ENCODE measurements around the gene FOXP2. TPM values are rescaled to one million over a fixed set of nuclear protein-coding genes. Genes with fewer than 3 reads are reported as not detected.

The FOXP2 gene
- total RNA-seq, 3 donors from 2014 or later = 5.9 to 21.3 (median 11.1) TPM

GRCh38 chr7:114663502-114663901 lies 248.9 kb downstream of the FOXP2 start:
- Histone ChIP-seq H3K36me3 (no peaks in the 10 kb centered on the region), H3K4me3 (no peak overlapping the region), H3K27me3 (no peaks in the 10 kb centered on the region), H3K9me3 (no peaks in the 10 kb centered on the region), H3K27ac (no peak overlapping the region), H3K4me1 (no peaks in the 10 kb centered on the region)
- DNase-seq (ENCODE audit: low spot score in 2 of 2) = no peak
- intact Hi-C loops (cut with DNase I; ENCODE audit: low total_unique reads) = no loop called here
- TF ChIP-seq, protein P1, sequence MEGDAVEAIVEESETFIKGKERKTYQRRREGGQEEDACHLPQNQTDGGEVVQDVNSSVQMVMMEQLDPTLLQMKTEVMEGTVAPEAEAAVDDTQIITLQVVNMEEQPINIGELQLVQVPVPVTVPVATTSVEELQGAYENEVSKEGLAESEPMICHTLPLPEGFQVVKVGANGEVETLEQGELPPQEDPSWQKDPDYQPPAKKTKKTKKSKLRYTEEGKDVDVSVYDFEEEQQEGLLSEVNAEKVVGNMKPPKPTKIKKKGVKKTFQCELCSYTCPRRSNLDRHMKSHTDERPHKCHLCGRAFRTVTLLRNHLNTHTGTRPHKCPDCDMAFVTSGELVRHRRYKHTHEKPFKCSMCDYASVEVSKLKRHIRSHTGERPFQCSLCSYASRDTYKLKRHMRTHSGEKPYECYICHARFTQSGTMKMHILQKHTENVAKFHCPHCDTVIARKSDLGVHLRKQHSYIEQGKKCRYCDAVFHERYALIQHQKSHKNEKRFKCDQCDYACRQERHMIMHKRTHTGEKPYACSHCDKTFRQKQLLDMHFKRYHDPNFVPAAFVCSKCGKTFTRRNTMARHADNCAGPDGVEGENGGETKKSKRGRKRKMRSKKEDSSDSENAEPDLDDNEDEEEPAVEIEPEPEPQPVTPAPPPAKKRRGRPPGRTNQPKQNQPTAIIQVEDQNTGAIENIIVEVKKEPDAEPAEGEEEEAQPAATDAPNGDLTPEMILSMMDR (IDR thresholded peaks at IDR 0.05) = no peak
- TF ChIP-seq POLR2A (IDR thresholded peaks at IDR 0.05) = no peak
- TF ChIP-seq POLR2AphosphoS5 (IDR thresholded peaks at IDR 0.05) = no peak

GRCh38 chr7:114670676-114671075 lies 256.1 kb downstream of the FOXP2 start:
- no peaks in the 10 kb centered on the region for H3K27me3 ChIP-seq
- DNase-seq (ENCODE audit: low spot score in 2 of 2) = no peak
- no peak overlapping the region for H3K4me3 ChIP-seq
- no peaks in the 10 kb centered on the region for H3K9me3 ChIP-seq
- no peaks in the 10 kb centered on the region for H3K4me1 ChIP-seq
- intact Hi-C loops (cut with DNase I; ENCODE audit: low total_unique reads) = no loop called here
- no peaks in the 10 kb centered on the region for H3K36me3 ChIP-seq
- no peak overlapping the region for H3K27ac ChIP-seq
- TF ChIP-seq POLR2A (IDR thresholded peaks at IDR 0.05) = no peak
- TF ChIP-seq POLR2AphosphoS5 (IDR thresholded peaks at IDR 0.05) = no peak
- TF ChIP-seq, protein P1 (IDR thresholded peaks at IDR 0.05) = no peak

- TF ChIP-seq, protein P1 (IDR thresholded peaks at IDR 0.05) = no peak
- TF ChIP-seq POLR2AphosphoS5 (IDR thresholded peaks at IDR 0.05) (no peak), POLR2A (IDR thresholded peaks at IDR 0.05) (no peak)
- Histone ChIP-seq H3K27me3 (no peaks in the 10 kb centered on the region), H3K4me3 (no peak overlapping the region), H3K36me3 (no peaks in the 10 kb centered on the region), H3K27ac (no peak overlapping the region), H3K4me1 (no peaks in the 10 kb centered on the region), H3K9me3 (no peaks in the 10 kb centered on the region)
- DNase-seq (ENCODE audit: low spot score in 2 of 2) = no peak
- intact Hi-C loops (cut with DNase I; ENCODE audit: low total_unique reads) = no loop called here
Observed at GRCh38 chr7:114671563-114672123, 257.0 kb downstream of the FOXP2 start.

DNA sequence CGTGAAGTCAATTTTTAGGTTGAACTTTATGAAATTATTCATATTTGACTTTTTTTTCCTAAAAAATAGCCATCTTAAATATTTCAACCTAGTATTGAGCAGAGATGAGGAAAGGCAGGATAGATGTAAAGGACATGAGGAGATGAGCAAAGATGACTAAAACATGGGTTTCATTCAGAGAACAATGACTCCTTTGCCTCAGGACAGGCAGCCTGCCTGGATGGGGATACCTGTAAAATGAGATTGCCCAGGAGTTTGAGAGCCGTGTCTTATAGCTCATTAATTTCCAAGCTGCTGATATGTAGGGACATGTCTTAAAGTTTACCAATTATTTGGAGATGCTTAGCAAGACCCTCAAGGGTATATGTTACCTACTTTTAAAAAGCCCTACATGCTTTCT lies 263.5 kb downstream of the FOXP2 start:
- intact Hi-C loops (cut with DNase I; ENCODE audit: low total_unique reads) = no loop called here
- DNase-seq (ENCODE audit: low spot score in 2 of 2) = no peak
- Histone ChIP-seq H3K27me3 (no peaks in the 10 kb centered on the region), H3K9me3 (no peaks in the 10 kb centered on the region), H3K4me3 (no peak overlapping the region), H3K4me1 (no peaks in the 10 kb centered on the region), H3K27ac (no peak overlapping the region), H3K36me3 (no peaks in the 10 kb centered on the region)
- TF ChIP-seq POLR2AphosphoS5 (IDR thresholded peaks at IDR 0.05) (no peak), POLR2A (IDR thresholded peaks at IDR 0.05) (no peak)
- TF ChIP-seq, protein P1 (IDR thresholded peaks at IDR 0.05) = no peak

- no peaks in the 10 kb centered on the region for H3K27me3 ChIP-seq
- TF ChIP-seq POLR2A (IDR thresholded peaks at IDR 0.05) (no peak), POLR2AphosphoS5 (IDR thresholded peaks at IDR 0.05) (no peak)
- TF ChIP-seq, protein P1 (IDR thresholded peaks at IDR 0.05) = no peak
- no peaks in the 10 kb centered on the region for H3K4me1 ChIP-seq
- no peak overlapping the region for H3K27ac ChIP-seq
- H3K4me3 ChIP-seq = no peak overlapping the region
- H3K36me3 ChIP-seq = no peaks in the 10 kb centered on the region
- no peaks in the 10 kb centered on the region for H3K9me3 ChIP-seq
- DNase-seq (ENCODE audit: low spot score in 2 of 2) = no peak
- intact Hi-C loops (cut with DNase I; ENCODE audit: low total_unique reads) = no loop called here
Observed at GRCh38 chr7:114687238-114687637, 272.6 kb downstream of the FOXP2 start.
